HG03457 (cell line): ENCODE results near the gene COL18A1.

Experiments used
- ATAC-seq: cut with Tn5 transposase; IDR thresholded peaks from one replicate; pipeline ENCODE4 v1.9.1; 2021; ENCODE audit warnings: moderate number of reproducible peaks; ENCODE audit not compliant: unreplicated experiment

COL18A1 gene

GRCh38 chr21:45487891-45488600, 83.1 kb downstream of the COL18A1 start:
- no peak for ATAC-seq

GRCh38 chr21:45488931-45489721, 84.2 kb downstream of the COL18A1 start:
- no peak for ATAC-seq

GRCh38 chr21:45489722-45489982, 84.7 kb downstream of the COL18A1 start:
- ATAC-seq = no peak

- ATAC-seq = no peak
These were observed 85.2 kb downstream of the COL18A1 start for GRCh38 chr21:45490049-45490731.

- no peak for ATAC-seq
These were observed 86.1 kb downstream of the COL18A1 start for GRCh38 chr21:45491056-45491455.

- no peak for ATAC-seq
These were observed 86.7 kb downstream of the COL18A1 start for GRCh38 chr21:45491623-45492022.

- no peak for ATAC-seq
These were observed 87.8 kb downstream of the COL18A1 start for GRCh38 chr21:45492765-45493164.

GRCh38 chr21:45493401-45494001, 88.5 kb downstream of the COL18A1 start:
- ATAC-seq = no peak

GRCh38 chr21:45494135-45494850, 89.3 kb downstream of the COL18A1 start:
- no peak for ATAC-seq

- ATAC-seq = no peak
These were observed 90.1 kb downstream of the COL18A1 start for GRCh38 chr21:45494851-45495680.

GRCh38 chr21:45496151-45496967, 91.4 kb downstream of the COL18A1 start:
- no peak for ATAC-seq

- no peak for ATAC-seq
These were observed 92.2 kb downstream of the COL18A1 start for GRCh38 chr21:45496968-45497845.

- no peak for ATAC-seq
These were observed 93.1 kb downstream of the COL18A1 start for GRCh38 chr21:45497846-45498645.

GRCh38 chr21:45498646-45499000, 93.7 kb downstream of the COL18A1 start:
- ATAC-seq = no peak

- ATAC-seq = no peak
These were observed 94.3 kb downstream of the COL18A1 start for GRCh38 chr21:45499201-45499750.

- no peak for ATAC-seq
These were observed 95.1 kb downstream of the COL18A1 start for GRCh38 chr21:45499970-45500577.
